Muscle of arm (tissue), 12 donors: ENCODE results near the gene DERA. TPM values are rescaled to one million over a fixed set of nuclear protein-coding genes. Genes with fewer than 3 reads are reported as not detected.
"Not testable (repeated sequence)": the region's sequence is repeated elsewhere in the genome, so short reads cannot be mapped to it uniquely, and the experiment has no call there.

Experiments
- DNase-seq: peaks from one replicate; pipeline ENCODE4 v3.0.0-alpha.2; 2013
- polyA plus RNA-seq, 12 donors: library from polyadenylated mRNA; unstranded; fragments of 120-200 nt; gene quantifications; one replicate each; pipeline ENCODE4 v1.2.1, GENCODE V29; 2013; ENCODE audit not compliant: insufficient read length in 12 of 12

The DERA gene
- polyA plus RNA-seq, 12 donors = 27.8 to 36.6 (median 31.7) TPM; not detected in 1

DNA sequence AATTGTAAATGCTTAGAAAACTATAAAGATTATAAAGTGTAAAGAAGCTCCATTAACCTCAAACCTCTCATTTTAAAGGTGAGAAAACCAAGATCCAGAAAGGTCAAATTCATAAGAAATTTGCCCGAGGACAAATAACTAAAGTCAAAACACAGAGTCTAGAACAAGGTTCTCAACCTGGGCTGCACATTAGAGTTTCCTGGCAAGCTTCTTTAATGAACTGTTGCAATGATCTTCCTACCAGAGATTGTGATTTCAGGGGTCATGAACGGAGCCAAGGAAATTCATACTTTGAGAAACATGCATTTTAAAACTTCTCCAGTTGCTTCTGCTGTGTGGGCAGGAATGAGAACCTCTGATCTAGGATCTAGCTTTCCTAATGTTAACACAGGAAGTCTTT, 86.8 kb downstream of the DERA start:
- DNase-seq = no peak

DNA sequence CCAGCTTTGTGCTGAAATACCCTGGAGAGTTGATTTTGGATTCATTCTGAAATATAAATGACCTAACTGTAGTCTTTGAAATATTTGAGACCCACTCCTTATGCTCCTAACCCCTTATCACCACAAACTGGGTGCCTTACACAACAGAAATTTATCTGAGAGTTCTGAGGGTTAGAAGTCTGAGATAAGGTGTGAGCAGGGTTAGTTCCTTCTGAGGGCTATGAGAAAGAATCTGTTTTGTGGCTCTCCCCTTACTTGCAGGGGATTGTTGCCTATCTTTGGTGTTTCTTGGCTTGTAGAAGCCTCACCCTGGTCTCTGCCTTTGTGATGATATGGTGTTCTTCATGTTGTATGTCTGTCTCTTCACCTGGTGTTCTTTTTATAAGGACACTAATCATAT, 91.7 kb downstream of the DERA start:
- DNase-seq = no peak

DNA sequence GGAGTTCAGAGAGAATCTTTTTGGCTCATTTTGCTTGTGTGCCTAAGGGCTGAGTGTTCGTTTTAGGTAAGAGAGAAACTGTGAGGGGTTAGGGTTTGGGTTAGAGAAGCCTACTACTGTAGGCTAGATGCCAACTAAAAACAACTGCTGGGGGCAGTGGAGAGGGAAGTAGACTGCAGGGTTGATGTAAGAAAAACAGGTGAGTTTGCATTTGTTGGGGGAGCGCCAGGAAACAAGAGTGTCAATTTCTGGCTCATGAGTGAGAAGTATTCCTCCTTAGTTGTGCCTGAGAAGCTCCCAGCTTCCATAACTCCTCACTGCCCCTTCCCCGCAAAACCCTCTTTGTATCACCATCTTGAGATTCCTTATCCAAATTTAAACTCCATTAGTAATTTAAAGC, 92.3 kb downstream of the DERA start:
- DNase-seq = no peak

DNA sequence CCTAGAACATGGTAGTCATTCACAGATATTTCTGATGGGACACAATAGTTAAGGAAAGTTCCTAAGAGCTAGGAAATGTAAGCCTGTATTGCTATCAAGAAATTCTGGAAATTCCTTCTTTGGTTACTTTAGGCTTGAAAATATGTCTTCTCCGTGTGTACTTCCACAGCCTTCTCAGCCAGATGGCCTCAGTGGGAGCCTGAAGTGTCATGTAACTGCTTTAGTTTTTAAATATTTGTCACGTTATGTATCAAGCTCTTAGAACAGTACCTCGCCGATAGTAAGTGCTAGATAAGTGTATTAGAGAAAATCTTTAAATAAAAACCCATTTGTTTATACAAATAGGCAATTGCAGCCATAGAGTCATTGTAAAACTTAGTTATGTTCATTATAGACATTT, 95.6 kb downstream of the DERA start:
- no peak for DNase-seq

DNA sequence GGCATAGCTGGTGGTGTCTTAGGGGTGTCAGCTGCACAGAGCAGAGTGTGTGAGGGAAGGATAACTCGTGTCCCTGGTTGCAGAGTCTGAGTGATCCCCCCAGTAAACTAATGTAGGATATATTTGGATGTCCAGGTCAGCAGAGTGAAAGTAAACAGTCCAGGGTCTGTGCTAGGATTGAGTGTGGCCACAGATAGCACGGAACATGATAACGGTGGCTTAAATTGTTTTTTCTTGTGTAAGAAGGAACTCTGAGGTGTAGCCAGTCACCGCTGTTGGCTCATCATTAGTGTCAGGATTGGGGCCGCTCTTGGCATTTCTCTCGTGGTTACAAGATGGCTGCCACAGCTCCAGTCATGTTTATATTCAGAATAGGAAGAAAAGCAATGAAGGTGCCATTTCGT, 97.3 kb downstream of the DERA start:
- no peak for DNase-seq

DNA sequence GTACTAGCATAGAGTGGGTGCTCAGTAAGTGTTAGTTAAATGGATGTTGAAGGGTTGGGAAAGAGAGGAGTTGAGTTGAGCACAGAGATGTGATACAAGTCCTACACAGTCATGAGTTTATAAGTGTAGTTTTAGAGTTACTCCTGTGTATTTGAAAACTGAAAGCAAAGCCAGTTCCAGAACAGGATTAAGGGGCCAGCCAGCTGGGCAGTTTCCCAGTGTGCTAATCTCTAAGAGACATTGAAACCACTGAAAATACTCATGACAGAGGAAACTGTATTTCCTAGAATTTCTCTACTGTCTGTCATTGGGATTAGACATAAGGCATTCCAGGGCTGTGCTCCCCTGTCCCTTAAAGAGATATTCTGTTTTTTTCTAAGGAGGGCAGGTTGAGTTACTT, 101.0 kb downstream of the DERA start:
- peak; percentile 85 for DNase-seq

DNA sequence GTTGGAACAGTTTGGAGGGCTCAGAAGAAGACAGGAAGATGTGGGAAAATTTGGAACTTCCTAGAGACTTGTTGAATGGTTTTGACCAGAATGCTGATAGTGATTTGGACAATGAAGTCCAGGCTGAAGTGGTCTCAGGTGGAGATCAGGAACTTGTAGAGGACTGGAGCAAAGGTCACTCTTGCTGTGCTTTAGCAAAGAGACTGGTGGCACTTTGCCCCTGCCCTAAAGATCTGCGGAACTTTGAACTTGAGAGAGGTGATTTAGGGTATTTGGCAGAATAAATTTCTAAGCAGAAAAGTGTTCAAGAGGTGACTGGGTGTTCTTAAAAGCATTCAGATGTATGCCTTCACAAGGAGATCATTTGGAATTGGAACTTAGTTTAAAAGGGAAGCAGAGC, 102.6 kb downstream of the DERA start:
- DNase-seq = not testable (repeated sequence)

DNA sequence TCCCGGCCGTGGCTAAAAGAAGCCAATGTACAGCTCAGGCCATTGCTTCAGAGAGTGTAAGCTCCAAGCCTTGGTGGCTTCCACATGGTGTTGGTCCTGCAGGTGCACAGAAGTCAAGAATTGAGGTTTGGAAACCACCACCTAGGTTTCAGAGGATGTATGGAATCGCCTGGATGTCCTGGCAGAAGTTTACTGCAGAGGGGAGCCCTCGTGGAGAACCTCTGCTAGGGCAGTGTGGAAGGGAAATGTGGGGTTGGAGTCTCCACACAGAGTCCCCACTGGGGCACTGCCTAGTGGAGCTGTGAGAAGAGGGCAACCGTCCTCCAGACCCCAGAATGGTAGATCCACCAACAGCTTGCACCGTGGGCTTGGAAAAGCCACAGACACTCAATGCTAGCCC, 103.3 kb downstream of the DERA start:
- not testable (repeated sequence) for DNase-seq

DNA sequence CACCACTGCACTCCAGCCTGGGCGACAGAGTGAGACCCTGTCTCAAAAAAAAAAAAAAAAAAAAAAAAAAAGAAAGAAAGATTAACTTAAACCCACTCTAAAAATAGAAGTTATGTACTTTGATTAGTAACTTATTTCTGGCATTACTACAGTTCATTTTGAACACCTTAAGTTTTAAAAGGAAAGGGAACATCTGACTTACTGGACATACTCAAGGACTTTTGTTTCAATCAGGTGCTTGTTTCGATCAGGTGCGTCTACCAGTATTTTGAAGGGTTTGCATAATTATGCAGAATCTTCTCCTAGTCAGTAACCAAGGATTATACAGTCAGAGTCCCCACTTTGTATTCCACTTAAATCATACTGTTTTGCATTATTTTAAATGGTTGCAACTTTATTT, 105.6 kb downstream of the DERA start:
- DNase-seq = no peak

DNA sequence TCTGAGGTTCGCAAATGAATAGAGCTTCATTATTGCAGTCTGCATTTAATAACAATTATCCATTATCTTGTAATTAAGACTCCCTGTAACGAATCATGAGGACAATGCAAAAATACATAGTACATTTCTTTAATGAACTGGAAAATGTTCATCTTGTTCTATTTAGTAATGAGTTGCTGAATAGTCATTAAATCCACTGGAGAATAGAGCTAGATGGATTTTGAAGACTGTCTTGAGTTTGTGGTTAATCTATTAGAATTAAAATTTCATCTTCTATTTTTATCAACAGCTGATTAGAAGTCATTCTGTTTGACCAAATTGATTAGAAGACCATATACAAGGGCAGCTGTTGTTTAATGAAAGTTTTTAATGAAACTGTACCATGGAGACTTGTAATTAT, 107.2 kb downstream of the DERA start:
- DNase-seq = no peak

DNA sequence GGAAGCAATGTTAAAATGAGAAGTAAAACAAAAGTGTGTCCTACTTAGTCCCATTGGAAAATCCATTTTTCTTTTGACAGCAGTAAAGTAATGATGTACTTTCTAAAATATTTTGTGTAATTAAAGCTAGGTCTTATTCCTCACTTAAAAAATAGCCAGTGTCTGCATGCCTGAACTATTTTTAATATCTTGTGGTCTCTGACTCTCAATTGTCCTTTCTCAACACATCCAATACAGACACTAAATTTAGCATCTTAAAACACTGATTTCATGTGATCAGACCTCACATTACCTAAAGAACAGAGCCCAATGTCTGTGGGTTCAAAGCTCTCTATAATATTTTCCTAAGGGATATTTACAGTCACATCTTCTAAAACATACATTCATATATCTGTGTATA, 108.0 kb downstream of the DERA start:
- DNase-seq = no peak

DNA sequence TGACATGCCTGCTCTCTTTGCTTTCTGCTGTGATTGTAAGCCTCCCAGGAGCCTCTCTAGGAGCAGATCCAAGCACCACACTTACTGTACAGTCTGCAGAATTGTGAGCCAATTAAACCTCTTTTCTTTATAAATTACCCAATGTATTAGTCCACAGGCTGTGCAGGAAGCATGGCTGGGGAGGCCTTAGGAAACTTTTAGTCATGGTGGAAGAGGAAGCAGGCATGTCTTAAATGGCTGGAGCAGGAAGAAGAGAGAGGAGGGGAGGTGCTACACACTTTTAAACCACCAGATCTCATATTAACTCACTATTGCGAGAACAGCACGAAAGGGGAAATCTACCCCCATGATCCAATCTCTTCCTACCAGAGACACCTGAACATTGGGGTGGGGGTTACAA, 108.9 kb downstream of the DERA start:
- no peak for DNase-seq

DNA sequence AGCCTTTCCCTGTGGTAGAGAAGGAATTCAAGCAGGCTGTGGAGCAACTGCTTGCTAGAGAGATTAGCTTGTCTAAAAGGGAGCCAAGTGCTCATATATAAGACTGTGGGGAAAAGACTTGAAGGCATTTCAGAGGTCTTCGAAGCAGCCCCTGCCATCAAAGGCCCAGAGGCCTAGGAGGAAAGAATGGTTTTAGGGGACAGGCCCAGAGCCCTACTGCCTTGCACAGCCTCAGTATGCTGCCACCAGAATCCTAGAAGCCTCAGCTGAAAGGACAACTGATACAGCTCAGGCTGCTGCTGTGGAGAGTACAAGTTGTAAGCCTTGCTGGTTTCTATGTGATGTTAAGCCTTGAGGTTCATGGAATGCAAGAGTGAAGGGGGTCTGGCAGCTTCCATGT, 109.9 kb downstream of the DERA start:
- no peak for DNase-seq

DNA sequence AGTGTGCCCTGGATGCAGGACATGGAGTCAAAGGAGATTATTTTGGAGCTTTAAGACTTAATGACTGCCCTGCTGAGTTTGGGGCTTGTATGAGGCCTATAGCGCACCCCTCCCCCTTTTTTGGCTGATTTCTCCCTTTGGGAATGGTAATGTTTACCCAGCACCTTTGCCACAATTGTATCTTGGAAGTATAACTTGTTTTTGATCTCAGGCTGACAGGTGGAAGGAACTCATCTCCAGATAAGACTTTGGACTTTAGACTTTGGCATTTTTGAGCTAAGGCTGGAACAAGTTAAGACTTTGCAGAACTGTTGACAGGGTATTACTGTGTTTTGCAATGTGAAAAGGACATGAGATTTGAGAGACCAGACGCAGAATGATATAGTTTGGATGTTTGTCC, 110.5 kb downstream of the DERA start:
- no peak for DNase-seq

DNA sequence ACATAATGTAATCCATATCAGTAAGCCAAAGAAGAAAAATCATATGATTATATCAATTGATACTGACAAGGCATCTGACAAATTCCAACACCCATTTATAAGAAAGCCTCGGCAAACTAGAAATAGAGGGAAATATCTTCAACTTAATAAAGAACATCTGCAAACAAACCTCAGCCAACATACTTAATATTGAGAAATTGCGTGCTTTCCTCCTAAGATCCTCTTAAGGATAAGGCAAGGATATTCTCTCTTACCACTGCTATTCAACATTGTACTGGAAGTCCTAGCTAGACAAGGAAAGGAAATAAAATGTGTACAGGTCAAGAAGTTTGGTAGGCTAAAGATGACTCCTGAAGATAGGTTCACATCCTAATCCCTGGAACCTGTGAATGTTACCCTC, 115.9 kb downstream of the DERA start:
- DNase-seq = peak; percentile 38

DNA sequence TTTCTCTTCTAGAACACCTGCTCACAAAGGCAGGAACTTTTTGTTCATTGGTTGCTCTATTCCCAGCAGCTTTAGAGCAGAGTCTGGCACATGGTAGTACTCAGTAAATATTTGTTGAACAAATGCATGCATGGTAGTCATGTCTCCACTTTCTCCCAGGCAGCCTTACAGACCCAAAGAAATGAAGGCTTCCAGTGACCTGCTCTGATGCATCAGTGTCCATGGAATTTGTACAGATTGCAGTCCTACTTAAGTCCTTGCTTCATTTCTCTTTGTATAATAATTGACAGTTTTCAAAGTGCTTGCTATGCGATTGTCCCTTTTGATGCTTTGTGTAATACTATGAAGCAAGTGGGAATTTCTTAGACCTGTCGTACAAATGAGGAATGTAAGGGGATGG, 119.6 kb downstream of the DERA start:
- DNase-seq = no peak

DNA sequence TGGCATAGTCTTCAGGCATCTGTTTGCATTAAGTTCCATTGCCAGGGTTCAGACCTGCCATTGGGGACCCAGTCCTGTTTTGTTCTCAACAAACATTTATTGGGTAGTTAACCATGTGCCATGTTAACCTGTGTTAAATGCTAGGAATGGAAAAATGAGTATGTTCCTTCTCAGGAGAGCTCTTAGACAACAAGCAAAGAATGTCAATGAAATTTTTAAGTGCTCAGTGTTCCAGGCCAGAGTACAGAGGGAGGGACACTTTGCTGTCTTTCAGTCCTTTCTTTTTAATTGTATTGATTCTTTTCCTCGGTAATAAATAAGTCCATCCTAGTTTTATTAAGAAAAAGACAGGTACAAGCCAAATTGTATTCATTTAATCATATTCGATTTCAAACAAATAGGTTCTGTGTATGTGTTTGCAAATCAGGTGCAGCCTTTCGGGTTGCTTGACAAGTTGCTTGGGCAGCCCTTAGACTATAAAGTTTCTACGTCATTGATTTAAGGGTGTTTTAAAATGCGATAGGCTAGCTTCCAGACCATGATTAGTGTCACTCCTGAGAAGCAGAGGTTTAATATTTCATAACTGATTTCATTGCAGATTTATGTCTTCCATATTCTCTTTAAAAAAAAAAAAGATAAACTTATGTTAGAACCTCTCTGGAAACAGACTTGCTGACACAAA, 123.1 kb downstream of the DERA start:
- peak; percentile 4 for DNase-seq

DNA sequence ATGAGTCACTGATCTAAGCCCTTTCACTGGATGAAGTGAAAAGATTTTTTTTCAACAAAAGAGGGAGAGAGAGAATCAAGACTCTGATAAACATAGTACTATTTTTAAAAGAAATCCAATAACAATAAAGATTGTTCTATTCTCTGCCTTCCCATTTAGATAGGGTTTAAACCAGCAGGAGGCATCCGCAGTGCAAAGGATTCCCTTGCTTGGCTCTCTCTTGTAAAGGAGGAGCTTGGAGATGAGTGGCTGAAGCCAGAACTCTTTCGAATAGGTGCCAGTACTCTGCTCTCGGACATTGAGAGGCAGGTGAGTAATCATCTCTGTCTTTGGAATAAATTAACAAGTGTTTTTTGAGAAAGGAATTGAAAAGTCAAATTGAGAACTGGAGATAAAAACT, 124.9 kb downstream of the DERA start:
- no peak for DNase-seq

DNA sequence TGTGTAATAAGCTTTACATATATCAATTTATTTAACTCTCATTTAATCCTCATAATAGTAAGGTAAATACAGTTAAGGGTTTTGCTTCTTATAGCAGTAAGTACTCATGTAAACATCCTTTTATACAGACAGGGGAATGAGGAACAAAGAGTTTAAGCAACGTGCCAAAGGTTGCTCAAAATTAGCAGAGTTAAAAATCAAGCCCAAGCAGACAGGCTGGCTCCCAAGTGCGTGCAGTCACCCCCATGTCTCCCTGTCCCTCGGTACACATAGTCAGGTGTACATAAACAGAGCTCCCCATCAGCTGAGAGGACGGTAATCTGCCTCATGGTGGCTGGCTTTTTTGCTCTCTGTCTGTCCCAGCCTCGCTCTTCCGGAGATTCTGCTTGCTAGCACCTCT, 126.4 kb downstream of the DERA start:
- DNase-seq = no peak

DNA sequence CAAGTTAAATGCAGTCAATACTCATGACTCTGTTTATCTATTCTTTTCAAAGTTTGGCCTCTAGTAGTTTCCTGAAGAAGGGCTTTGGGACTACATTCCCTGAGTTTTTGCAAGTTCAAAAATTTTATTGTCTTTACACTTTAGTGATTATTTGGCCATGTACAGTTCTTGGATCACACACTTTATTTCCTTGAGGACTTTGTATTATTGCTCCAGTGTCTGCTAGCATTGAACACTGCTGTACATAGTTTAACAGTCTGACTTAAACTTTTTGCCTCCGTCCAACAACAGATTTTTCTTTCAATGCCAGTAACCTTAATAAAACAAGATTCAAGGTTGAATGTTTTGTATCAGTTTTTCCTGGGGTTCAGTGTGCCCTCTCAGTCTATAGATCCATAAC, 132.3 kb downstream of the DERA start:
- no peak for DNase-seq

DNA sequence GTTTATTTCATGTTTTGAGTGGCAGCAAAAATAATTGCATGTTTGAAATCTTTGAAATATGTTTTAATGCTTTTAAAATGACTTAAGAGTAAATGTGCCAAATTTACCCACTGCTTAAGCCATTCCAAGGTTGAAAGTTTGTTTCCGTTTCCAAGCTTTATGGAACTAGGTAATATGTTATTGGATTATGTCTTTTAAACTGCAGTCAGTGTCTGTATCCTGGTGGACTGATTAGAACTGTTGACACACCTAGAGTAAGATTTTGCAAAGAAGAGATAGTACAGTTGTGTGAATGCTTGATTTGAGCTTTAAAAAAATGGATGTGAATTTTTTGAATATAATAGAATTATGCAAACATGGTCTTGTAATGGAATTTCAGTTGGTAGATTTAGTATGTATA, 135.1 kb downstream of the DERA start:
- DNase-seq = no peak

DNA sequence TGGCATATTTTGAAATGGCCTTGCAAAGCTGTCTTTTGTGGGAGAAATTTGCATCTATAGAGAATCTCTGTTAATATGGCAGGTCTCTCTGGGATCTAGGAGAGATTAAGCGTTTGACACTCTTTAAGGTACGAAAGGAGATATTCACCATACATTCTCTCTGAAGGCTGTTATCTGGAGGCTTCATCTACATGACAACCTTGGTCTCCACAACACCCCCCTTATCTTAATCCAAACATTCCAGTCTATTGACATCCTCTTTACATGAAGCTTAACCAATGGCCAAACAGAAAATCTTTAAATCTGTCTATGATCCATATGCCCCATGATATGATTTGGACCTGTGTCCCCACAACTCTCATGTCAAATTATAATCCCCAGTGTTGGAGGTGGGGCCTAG, 137.4 kb downstream of the DERA start:
- DNase-seq = no peak

DNA sequence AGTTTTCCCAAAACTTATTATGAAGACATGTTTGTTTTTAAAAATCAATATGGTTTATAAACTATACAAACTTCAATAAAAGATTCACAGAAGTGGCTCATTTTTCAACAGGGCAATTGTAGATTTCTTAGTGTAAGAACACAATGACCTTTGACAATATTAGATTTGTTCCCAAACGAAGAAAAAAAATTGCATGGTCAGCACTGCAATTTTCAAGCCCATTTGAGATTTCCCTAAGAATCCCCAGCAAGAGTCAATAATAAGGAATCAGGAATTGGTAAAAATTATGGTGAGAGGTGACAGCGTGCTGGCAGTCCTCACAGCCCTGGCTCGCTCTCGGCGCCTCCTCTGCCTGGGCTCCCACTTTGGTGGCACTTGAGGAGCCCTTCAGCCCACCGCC, 145.8 kb downstream of the DERA start:
- no peak for DNase-seq

DNA sequence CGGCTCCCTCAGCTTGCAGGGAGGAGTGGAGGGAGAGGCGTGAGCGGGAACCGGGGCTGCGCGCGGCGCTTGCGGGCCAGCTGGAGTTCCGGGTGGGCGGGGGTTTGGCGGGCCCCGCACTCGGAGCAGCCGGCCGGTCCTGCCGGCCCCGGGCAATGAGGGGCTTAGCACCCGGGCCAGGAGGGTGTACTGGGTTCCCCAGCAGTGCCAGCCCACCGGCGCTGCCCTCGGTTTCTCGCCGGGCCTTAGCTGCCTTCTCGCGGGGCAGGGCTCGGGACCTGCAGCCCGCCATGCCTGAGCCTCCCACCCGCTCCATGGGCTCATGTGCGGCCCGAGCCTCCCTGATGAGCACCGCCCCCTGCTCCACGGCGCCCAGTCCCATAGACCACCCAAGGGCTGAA, 146.2 kb downstream of the DERA start:
- DNase-seq = not testable (repeated sequence)

DNA sequence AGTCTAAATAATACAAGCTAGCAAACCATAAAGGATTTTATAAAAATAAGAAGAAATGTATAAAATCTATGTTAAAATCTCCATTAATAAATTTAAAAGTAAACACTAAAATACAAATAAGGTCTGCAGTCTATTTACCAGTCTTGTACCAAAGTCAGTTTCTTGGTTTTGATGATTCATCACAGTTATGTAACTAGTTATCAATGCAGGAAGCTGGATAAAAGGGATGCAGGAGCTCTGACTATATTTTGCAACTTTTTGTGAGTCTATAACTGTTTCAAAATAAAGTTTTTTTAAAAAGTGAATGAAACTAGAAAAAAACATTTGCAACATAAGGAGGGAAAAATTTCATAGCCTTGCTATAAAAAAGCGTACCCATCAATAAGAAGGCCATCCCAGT, 151.5 kb downstream of the DERA start:
- no peak for DNase-seq
